B cell (primary cell): Measurements from ENCODE around the gene MAN1A1. TPM values are rescaled to one million over a fixed set of nuclear protein-coding genes. Genes with fewer than 3 reads are reported as not detected.

Source experiments
- ATAC-seq: fragments of 200-7000 bp; cut with Tn5 transposase; one replicate; pipeline ENCODE4 v1.10.0; 2021; ENCODE audit warnings: low read depth, mild to moderate bottlenecking, moderate number of reproducible peaks, moderate library complexity
- CTCF ChIA-PET: fragments of 350-600 bp; sonication (Branson Sonifier 250); formaldehyde crosslinking; loops from one replicate; lab custom pipeline; 2021; ENCODE audit warnings: antibody characterized with exemption, inconsistent platforms; lab: Charles Lee
- POLR2A ChIA-PET: fragments of 350-600 bp; sonication (Branson Sonifier 250); formaldehyde crosslinking; loops from one replicate; lab custom pipeline; 2021; ENCODE audit warnings: antibody characterized with exemption; lab: Charles Lee
- DNase-seq: peaks from one replicate; pipeline ENCODE4 v3.0.0; 2013
- H2AFZ ChIP-seq: 2 replicates; pipeline ENCODE4 v1.6.1; 2012; ENCODE audit warnings: mild to moderate bottlenecking, low read depth, low read length; ENCODE audit not compliant: insufficient read depth, poor library complexity, severe bottlenecking
- H3K27ac ChIP-seq, 2 donors: 1 replicate in 1 of 2; 2 replicates in 1 of 2; pipeline ENCODE4 v1.5.1; 2012 to 2013; ENCODE audit warnings: low read length in 2 of 2, mild to moderate bottlenecking in 2 of 2, moderate library complexity in 1 of 2
- H3K27me3 ChIP-seq, 4 experiments: fragments of 200-600 bp in 1 of 4; sonication (generic) in 1 of 4; replicated peaks in 1 of 4; 1 replicate in 2 of 4; 2 replicates in 2 of 4; pipeline versions ENCODE4 v1.6.1 to v1.7.0; 2013 to 2016; ENCODE audit warnings: low read length in 3 of 4, mild to moderate bottlenecking in 2 of 4, mixed read lengths in 1 of 4, moderate library complexity in 1 of 4; ENCODE audit not compliant: insufficient read depth in 4 of 4, control insufficient read depth in 3 of 4; ENCODE audit errors: control extremely low read depth in 1 of 4
- H3K36me3 ChIP-seq, 2 experiments: replicated peaks in 1 of 2; 1 replicate in 1 of 2; 2 replicates in 1 of 2; pipeline versions ENCODE4 v1.6.1 to v1.7.1; 2013; ENCODE audit warnings: low read length in 1 of 2; ENCODE audit not compliant: insufficient read depth in 2 of 2, control insufficient read depth in 1 of 2; ENCODE audit errors: control extremely low read depth in 1 of 2, extremely low read depth in 1 of 2
- H3K4me1 ChIP-seq, 2 donors: fragments of 200-600 bp in 1 of 2; sonication (generic) in 1 of 2; 1 replicate in 1 of 2; 2 replicates in 1 of 2; pipeline versions ENCODE4 v1.5.1 to v1.6.1; 2013 to 2017; ENCODE audit warnings: low read length in 2 of 2; ENCODE audit not compliant: control insufficient read depth in 2 of 2, insufficient read depth in 2 of 2
- H3K4me2 ChIP-seq: replicated peaks from 2 replicates; pipeline ENCODE3; 2012; ENCODE audit warnings: mild to moderate bottlenecking, low read depth, low read length; ENCODE audit not compliant: poor library complexity, severe bottlenecking
- H3K4me3 ChIP-seq, 5 experiments: fragments of 200-600 bp in 1 of 5; sonication (generic) in 1 of 5; 1 replicate in 3 of 5; 2 replicates in 2 of 5; pipeline versions ENCODE4 v1.5.1 to v1.7.0; 2011 to 2016; ENCODE audit warnings: low read length in 4 of 5, mild to moderate bottlenecking in 4 of 5, low read depth in 2 of 5, control low read depth in 1 of 5, moderate library complexity in 1 of 5; ENCODE audit not compliant: insufficient read depth in 1 of 5; ENCODE audit errors: control extremely low read depth in 1 of 5, extremely low read depth in 1 of 5
- H3K79me2 ChIP-seq: fragments of 200-600 bp; sonication (generic); one replicate; pipeline ENCODE4 v1.6.0; 2016; ENCODE audit warnings: low read length; ENCODE audit not compliant: control insufficient read depth, insufficient read depth
- H3K9ac ChIP-seq: fragments of 200-600 bp; sonication (generic); 2 replicates; pipeline ENCODE4 v1.6.1; 2017; ENCODE audit warnings: mild to moderate bottlenecking, low read length, moderate library complexity
- H3K9me3 ChIP-seq, 3 donors: one replicate each; pipeline versions ENCODE4 v1.6.1 to v1.7.1; 2013; ENCODE audit warnings: low read length in 2 of 3; ENCODE audit not compliant: control insufficient read depth in 2 of 3, insufficient read depth in 1 of 3; ENCODE audit errors: control extremely low read depth in 1 of 3
- H4K20me1 ChIP-seq: 2 replicates; pipeline ENCODE4 v1.6.0; 2012; ENCODE audit warnings: mild to moderate bottlenecking, low read length; ENCODE audit not compliant: insufficient read depth, control insufficient read depth, poor library complexity, severe bottlenecking
- H3K27ac Mint-ChIP-seq: one replicate; pipeline ENCODE4 v1.8.0; 2021; ENCODE audit warnings: mixed read lengths
- H3K27me3 Mint-ChIP-seq: one replicate; pipeline ENCODE4 v1.8.0; 2021; ENCODE audit warnings: mixed read lengths
- H3K4me1 Mint-ChIP-seq: one replicate; pipeline ENCODE4 v1.8.0; 2021; ENCODE audit warnings: mixed read lengths
- H3K4me3 Mint-ChIP-seq: one replicate; pipeline ENCODE4 v1.8.0; 2021; ENCODE audit warnings: mixed read lengths
- H3K9me3 Mint-ChIP-seq: one replicate; pipeline ENCODE4 v1.8.0; 2022; ENCODE audit warnings: mixed read lengths; ENCODE audit not compliant: insufficient read depth
- EZH2 ChIP-seq: IDR thresholded peaks from 2 replicates; pipeline ENCODE4 v1.6.1; 2012; ENCODE audit warnings: borderline replicate concordance, low read depth, mild to moderate bottlenecking, moderate library complexity, low read length; ENCODE audit not compliant: insufficient read depth, poor library complexity, severe bottlenecking
- WGBS: methylation state at CpG from one replicate; pipeline ENCODE4 v1.1.5; 2013; ENCODE audit warnings: missing lambda C conversion rate; ENCODE audit not compliant: insufficient coverage; 5-methylcytosine and 5-hydroxymethylcytosine counted together
- intact Hi-C: fragments of 100-400 bp; cut with micrococcal nuclease; formaldehyde crosslinking; loops from one replicate; pipeline ENCODE4 v1.10.0; 2022
- polyA plus RNA-seq: library from polyadenylated mRNA; depleted of rRNA; stranded (reverse); fragments of >200 nt; gene quantifications from 2 replicates; pipeline ENCODE4 v1.2.3, GENCODE V29; 2012
- total RNA-seq, 2 donors: library from RNA; stranded (reverse); fragments of 120-200 nt in 1 of 2; gene quantifications; 1 replicate in 1 of 2; 2 replicates in 1 of 2; pipeline versions ENCODE4 v1.2.3 to v1.2.4, GENCODE V29; 2013 to 2022
- TF ChIP-seq, protein P1 (sequence below): fragments of 200-600 bp; IDR thresholded peaks from one replicate; pipeline ENCODE4 v1.8.0; 2022; ENCODE audit warnings: antibody characterized with exemption, mild to moderate bottlenecking

The MAN1A1 gene
- total and polyA plus RNA-seq, 2 donors (not counting 1 experiment from before 2014, with no cell fraction given): 5.1 to 31.7 TPM

- Histone ChIP-seq H3K27ac (no peak overlapping the region), H3K9ac (no peak overlapping the region), H3K4me1 (no peaks in the 10 kb centered on the region), H3K4me3 (no peak overlapping the region), H3K36me3 (no peaks in the 10 kb centered on the region), H2AFZ (no peak overlapping the region), H3K27me3 (no peaks in the 10 kb centered on the region), H3K9me3 (no peaks in the 10 kb centered on the region), H4K20me1 (no peaks in the 10 kb centered on the region), H3K79me2 (peaks cover 82% of the 10 kb centered on the region), H3K4me2 (no peak overlapping the region)
- no peak overlapping the region for H3K27ac Mint-ChIP-seq
- intact Hi-C loops: no loop called here
- CTCF ChIA-PET: no interaction called here
- POLR2A ChIA-PET: no interaction called here
- TF ChIP-seq, protein P1, sequence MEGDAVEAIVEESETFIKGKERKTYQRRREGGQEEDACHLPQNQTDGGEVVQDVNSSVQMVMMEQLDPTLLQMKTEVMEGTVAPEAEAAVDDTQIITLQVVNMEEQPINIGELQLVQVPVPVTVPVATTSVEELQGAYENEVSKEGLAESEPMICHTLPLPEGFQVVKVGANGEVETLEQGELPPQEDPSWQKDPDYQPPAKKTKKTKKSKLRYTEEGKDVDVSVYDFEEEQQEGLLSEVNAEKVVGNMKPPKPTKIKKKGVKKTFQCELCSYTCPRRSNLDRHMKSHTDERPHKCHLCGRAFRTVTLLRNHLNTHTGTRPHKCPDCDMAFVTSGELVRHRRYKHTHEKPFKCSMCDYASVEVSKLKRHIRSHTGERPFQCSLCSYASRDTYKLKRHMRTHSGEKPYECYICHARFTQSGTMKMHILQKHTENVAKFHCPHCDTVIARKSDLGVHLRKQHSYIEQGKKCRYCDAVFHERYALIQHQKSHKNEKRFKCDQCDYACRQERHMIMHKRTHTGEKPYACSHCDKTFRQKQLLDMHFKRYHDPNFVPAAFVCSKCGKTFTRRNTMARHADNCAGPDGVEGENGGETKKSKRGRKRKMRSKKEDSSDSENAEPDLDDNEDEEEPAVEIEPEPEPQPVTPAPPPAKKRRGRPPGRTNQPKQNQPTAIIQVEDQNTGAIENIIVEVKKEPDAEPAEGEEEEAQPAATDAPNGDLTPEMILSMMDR: no peak
- TF ChIP-seq EZH2: no peak
- H3K9me3 Mint-ChIP-seq: no peaks in the 10 kb centered on the region
- ATAC-seq (no peak), DNase-seq (no peak)
- no peak overlapping the region for H3K4me3 Mint-ChIP-seq
- WGBS: 94% methylated on average over 4 of the region's 4 CpGs
- peaks cover 13% of the 10 kb centered on the region for H3K4me1 Mint-ChIP-seq
- H3K27me3 Mint-ChIP-seq: no peaks in the 10 kb centered on the region
Measured at GRCh38 chr6:119328892-119329793, 20.4 kb downstream of the MAN1A1 start.

GRCh38 chr6:119328254-119328653, 21.3 kb downstream of the MAN1A1 start:
- H3K4me1 ChIP-seq: no peaks in the 10 kb centered on the region
- CTCF ChIA-PET: no interaction called here
- TF ChIP-seq EZH2: no peak
- TF ChIP-seq, protein P1: no peak

More at GRCh38 chr6:119328254-119328653, 21.3 kb downstream of the MAN1A1 start:
- H3K4me3 ChIP-seq: no peak overlapping the region
- POLR2A ChIA-PET: no interaction called here
- no peak overlapping the region for H3K9ac ChIP-seq
- H3K27ac Mint-ChIP-seq: no peak overlapping the region
- ATAC-seq (no peak), DNase-seq (no peak)
- peaks cover 81% of the 10 kb centered on the region for H3K79me2 ChIP-seq
- no peaks in the 10 kb centered on the region for H3K36me3 ChIP-seq
- 50% methylated on average over 2 of the region's 2 CpGs for WGBS
- H3K27me3 Mint-ChIP-seq: no peaks in the 10 kb centered on the region
- intact Hi-C loops: no loop called here
- no peak overlapping the region for H3K4me3 Mint-ChIP-seq
- no peaks in the 10 kb centered on the region for H3K9me3 Mint-ChIP-seq
- no peak overlapping the region for H2AFZ ChIP-seq
- H3K9me3 ChIP-seq: no peaks in the 10 kb centered on the region
- no peak overlapping the region for H3K4me2 ChIP-seq
- no peaks in the 10 kb centered on the region for H4K20me1 ChIP-seq
- H3K27ac ChIP-seq: no peak overlapping the region
- H3K4me1 Mint-ChIP-seq: peaks cover 11% of the 10 kb centered on the region
- no peaks in the 10 kb centered on the region for H3K27me3 ChIP-seq
